GM19452 (cell line): ENCODE data around the gene HHIPL1.

Source experiments
- ATAC-seq: cut with Tn5 transposase; IDR thresholded peaks from one replicate; pipeline ENCODE4 v1.9.1; 2021; ENCODE audit not compliant: unreplicated experiment

Gene HHIPL1

GRCh38 chr14:99708449-99708848 lies 63.5 kb downstream of the HHIPL1 start:
- no peak for ATAC-seq

GRCh38 chr14:99713972-99714371 lies 69.0 kb downstream of the HHIPL1 start:
- ATAC-seq, result no peak

- ATAC-seq, result no peak
Observed at GRCh38 chr14:99715266-99716000, 70.5 kb downstream of the HHIPL1 start.

- ATAC-seq, result no peak
Observed at GRCh38 chr14:99716091-99716849, 71.3 kb downstream of the HHIPL1 start.

GRCh38 chr14:99716850-99717681 lies 72.1 kb downstream of the HHIPL1 start:
- ATAC-seq, result no peak

GRCh38 chr14:99717682-99718013 lies 72.7 kb downstream of the HHIPL1 start:
- ATAC-seq, result no peak

GRCh38 chr14:99718031-99718810 lies 73.3 kb downstream of the HHIPL1 start:
- peak; percentile 91 for ATAC-seq

- peak; percentile 48 for ATAC-seq
Observed at GRCh38 chr14:99718811-99719192, 73.9 kb downstream of the HHIPL1 start.

GRCh38 chr14:99720941-99721791 lies 76.2 kb downstream of the HHIPL1 start:
- ATAC-seq, result no peak

- no peak for ATAC-seq
Observed at GRCh38 chr14:99721792-99722516, 77.0 kb downstream of the HHIPL1 start.

GRCh38 chr14:99722741-99723140 lies 77.8 kb downstream of the HHIPL1 start:
- ATAC-seq, result no peak

- no peak for ATAC-seq
Observed at GRCh38 chr14:99724196-99724891, 79.4 kb downstream of the HHIPL1 start.

GRCh38 chr14:99724939-99725773 lies 80.2 kb downstream of the HHIPL1 start:
- no peak for ATAC-seq

- no peak for ATAC-seq
Observed at GRCh38 chr14:99725774-99726537, 81.0 kb downstream of the HHIPL1 start.

- ATAC-seq, result no peak
Observed at GRCh38 chr14:99726538-99727095, 81.7 kb downstream of the HHIPL1 start.

GRCh38 chr14:99727096-99727870 lies 82.4 kb downstream of the HHIPL1 start:
- ATAC-seq, result no peak
